ENCODE results near the gene INPP4B. TPM values are rescaled to one million over a fixed set of nuclear protein-coding genes. Genes with fewer than 3 reads are reported as not detected.

The INPP4B gene
- total RNA-seq, 4 donors from 2014 or later: 38.9 to 48.7 (median 44.2) TPM

DNA sequence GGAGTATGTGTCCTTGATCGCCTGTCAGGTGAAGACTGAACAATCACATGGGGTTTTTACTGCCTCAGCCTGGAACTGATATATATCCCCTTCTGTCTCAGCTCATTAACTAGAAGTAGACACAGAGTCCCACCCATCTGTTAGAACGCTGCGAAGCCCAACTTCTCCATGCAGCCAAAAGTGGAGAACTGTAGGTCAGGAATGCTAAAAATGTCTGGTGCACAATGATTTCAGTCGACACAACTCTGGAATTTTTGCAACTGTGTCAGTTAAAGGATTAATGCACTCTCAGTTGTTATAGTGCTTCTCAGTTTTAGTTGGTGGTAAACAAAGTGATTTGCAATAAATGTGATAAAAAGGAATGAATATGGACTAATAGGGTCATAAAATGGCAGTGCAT lies 287.2 kb downstream of the INPP4B start:
- H3K36me3 ChIP-seq: no peaks in the 10 kb centered on the region
- no peak for TF ChIP-seq CTCF (IDR thresholded peaks at IDR 0.05)
- TF ChIP-seq POLR2A (IDR thresholded peaks at IDR 0.05): no peak
- H3K9me3 ChIP-seq: no peaks in the 10 kb centered on the region
- H3K27me3 ChIP-seq: no peaks in the 10 kb centered on the region
- no peak for DNase-seq
- H3K4me1 ChIP-seq: peaks cover 0 to 4% (median 0%) of the 10 kb centered on the region in 4 donors
- no peak overlapping the region for H3K27ac ChIP-seq
- no peak overlapping the region for H3K4me3 ChIP-seq

DNA sequence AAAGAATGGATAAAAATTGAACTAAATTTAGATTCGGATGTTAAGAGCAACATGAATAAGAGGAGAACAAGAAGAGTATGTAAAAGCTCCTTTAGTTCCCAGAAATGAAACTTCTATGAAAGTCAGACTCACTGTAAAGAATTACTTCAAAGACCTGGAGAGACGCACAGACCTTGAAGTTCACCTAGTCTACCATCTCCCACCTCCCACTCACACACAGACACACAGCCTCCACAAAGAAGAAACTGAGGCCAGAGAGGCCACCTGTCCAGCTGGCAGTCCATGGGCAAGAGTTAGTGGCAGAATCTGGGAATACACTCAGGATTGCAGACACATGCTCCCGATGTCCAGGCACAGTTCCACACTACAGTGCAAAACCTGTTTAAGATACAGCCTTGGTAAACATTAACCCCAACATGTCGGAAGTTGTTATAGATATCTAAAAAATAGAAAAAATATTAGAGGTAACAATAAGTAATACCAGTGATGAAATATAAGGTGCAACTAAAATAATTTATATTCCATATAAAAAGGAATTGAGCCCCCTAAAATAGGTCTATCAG lies 288.8 kb downstream of the INPP4B start:
- H3K9me3 ChIP-seq: no peaks in the 10 kb centered on the region
- DNase-seq: no peak
- H3K4me1 ChIP-seq: peaks cover 0 to 4% (median 0%) of the 10 kb centered on the region in 4 donors
- H3K27ac ChIP-seq: no peak overlapping the region
- no peak for TF ChIP-seq CTCF (IDR thresholded peaks at IDR 0.05)
- no peak for TF ChIP-seq POLR2A (IDR thresholded peaks at IDR 0.05)
- H3K36me3 ChIP-seq: no peaks in the 10 kb centered on the region
- no peak overlapping the region for H3K4me3 ChIP-seq
- no peaks in the 10 kb centered on the region for H3K27me3 ChIP-seq

DNA sequence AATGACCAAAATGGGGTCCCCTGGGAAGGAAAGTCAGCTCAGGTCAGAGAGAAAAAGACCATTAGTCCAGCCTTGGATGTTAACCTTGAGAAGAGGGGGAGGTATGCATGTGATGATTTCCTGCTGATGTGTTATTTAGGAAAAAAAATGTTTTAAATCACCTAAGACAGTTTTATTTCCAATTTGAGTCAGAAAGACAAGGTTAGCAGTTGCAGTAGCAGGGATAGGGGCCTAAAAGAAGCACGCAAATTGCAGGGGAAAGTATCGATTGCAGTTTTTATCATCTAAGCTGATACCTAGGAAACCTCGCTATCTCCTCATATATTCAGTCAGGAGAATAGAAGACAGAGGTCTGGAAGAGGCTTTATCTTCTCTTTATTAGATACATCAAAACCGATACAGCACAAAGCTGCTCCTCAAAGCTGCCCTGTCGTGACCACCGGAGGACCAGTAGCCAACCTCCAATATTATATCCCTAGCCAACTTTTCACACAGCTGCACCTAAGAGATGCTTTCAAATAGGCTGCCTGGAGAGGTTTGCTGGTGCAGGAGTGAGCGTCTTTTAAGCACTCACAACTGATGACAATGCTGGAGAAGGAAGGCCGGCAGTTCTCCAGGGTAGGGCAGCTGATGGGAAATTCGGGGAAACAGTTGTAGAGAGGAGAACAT lies 289.4 kb downstream of the INPP4B start:
- H3K4me1 ChIP-seq: peaks cover 0 to 4% (median 0%) of the 10 kb centered on the region in 4 donors
- no peaks in the 10 kb centered on the region for H3K9me3 ChIP-seq
- H3K36me3 ChIP-seq: no peaks in the 10 kb centered on the region
- H3K27me3 ChIP-seq: no peaks in the 10 kb centered on the region
- no peak for DNase-seq
- TF ChIP-seq CTCF (IDR thresholded peaks at IDR 0.05) (no peak), POLR2A (IDR thresholded peaks at IDR 0.05) (no peak)
- H3K4me3 ChIP-seq: no peak overlapping the region
- peak overlapping the region in 2 of 4 donors; percentile 29 to 65 for H3K27ac ChIP-seq

DNA sequence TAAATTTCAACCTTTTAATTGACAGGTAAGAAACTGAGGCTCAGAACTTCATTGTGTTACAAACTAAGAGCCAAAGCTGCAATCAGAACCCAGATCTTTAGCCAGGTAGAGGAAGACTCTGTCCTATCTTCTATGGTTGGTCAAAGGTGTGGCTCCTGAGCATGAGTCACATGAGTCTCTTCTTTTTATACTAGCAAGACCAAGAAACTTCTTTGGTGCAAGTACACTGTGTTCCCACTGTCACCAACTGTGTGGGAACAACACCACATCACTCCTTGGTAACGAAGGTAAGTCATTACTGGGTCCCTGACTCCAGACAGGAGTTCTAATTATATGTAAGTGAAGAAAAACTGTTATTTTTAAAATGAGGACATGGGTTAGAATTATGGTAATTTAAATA lies 290.1 kb downstream of the INPP4B start:
- peak overlapping the region in 3 of 4 donors; percentile 29 to 65 (median 33) for H3K27ac ChIP-seq
- DNase-seq: peak in 1 of 3 donors; percentile 75
- no peaks in the 10 kb centered on the region for H3K9me3 ChIP-seq
- no peaks in the 10 kb centered on the region for H3K27me3 ChIP-seq
- no peak for TF ChIP-seq POLR2A (IDR thresholded peaks at IDR 0.05)
- no peak for TF ChIP-seq CTCF (IDR thresholded peaks at IDR 0.05)
- H3K4me3 ChIP-seq: no peak overlapping the region
- peaks cover 0 to 4% (median 2%) of the 10 kb centered on the region in 4 donors for H3K4me1 ChIP-seq
- no peaks in the 10 kb centered on the region for H3K36me3 ChIP-seq

GRCh38 chr4:142554412-142554811 lies 291.7 kb downstream of the INPP4B start:
- no peaks in the 10 kb centered on the region for H3K9me3 ChIP-seq
- H3K27me3 ChIP-seq: no peaks in the 10 kb centered on the region
- no peaks in the 10 kb centered on the region for H3K36me3 ChIP-seq
- H3K4me1 ChIP-seq: peaks cover 0 to 10% (median 4%) of the 10 kb centered on the region in 4 donors
- no peak overlapping the region for H3K27ac ChIP-seq
- H3K4me3 ChIP-seq: no peak overlapping the region
- TF ChIP-seq CTCF (IDR thresholded peaks at IDR 0.05): no peak
- no peak for TF ChIP-seq POLR2A (IDR thresholded peaks at IDR 0.05)
- no peak for DNase-seq

Measured in Peyer's patch (tissue), 4 donors.